Thymus (tissue), 11 donors: Measurements from ENCODE around the gene COMMD9. TPM values are rescaled to one million over a fixed set of nuclear protein-coding genes. Genes with fewer than 3 reads are reported as not detected.

Experiments
- DNase-seq, 9 donors: peaks; one replicate each; pipeline ENCODE4 v3.0.0-alpha.2; 2013; ENCODE audit warnings: low spot score in 9 of 9, low read depth in 6 of 9, missing footprints in 1 of 9
- H3K27ac ChIP-seq, 2 donors: one replicate each; pipeline ENCODE4 v1.5.1; 2013; ENCODE audit warnings: control low read depth in 1 of 2, low read depth in 1 of 2, low read length in 1 of 2, mild to moderate bottlenecking in 1 of 2, moderate library complexity in 1 of 2
- H3K27me3 ChIP-seq, 2 donors: one replicate each; pipeline ENCODE4 v1.5.1; 2013; ENCODE audit warnings: low read length in 1 of 2; ENCODE audit not compliant: control insufficient read depth in 2 of 2, insufficient read depth in 1 of 2
- H3K36me3 ChIP-seq, 2 donors: one replicate each; pipeline ENCODE4 v1.5.1; 2013; ENCODE audit warnings: low read length in 1 of 2, mild to moderate bottlenecking in 1 of 2, moderate library complexity in 1 of 2; ENCODE audit not compliant: control insufficient read depth in 2 of 2, insufficient read depth in 2 of 2
- H3K4me1 ChIP-seq, 2 donors: one replicate each; pipeline ENCODE4 v1.5.1; 2013; ENCODE audit warnings: low read length in 2 of 2; ENCODE audit not compliant: control insufficient read depth in 2 of 2, insufficient read depth in 2 of 2
- H3K4me3 ChIP-seq, 2 donors: one replicate each; pipeline ENCODE4 v1.5.1; 2013; ENCODE audit warnings: low read length in 2 of 2, control low read depth in 1 of 2, mild to moderate bottlenecking in 1 of 2
- H3K9me3 ChIP-seq, 2 donors: one replicate each; pipeline ENCODE4 v1.5.1; 2013; ENCODE audit warnings: low read length in 1 of 2, mild to moderate bottlenecking in 1 of 2; ENCODE audit not compliant: control insufficient read depth in 2 of 2, insufficient read depth in 1 of 2
- WGBS: extraction: QIAGEN DNeasy Blood & Tissue Kit; methylation state at CpG from one replicate; pipeline ENCODE4 v1.1.7; 2013; 5-methylcytosine and 5-hydroxymethylcytosine counted together
- polyA plus RNA-seq: library from polyadenylated mRNA; stranded (reverse); fragments of 200-250 nt; gene quantifications from one replicate; pipeline ENCODE4 v1.2.3, GENCODE V29; 2013
- total RNA-seq: library from RNA; stranded (reverse); fragments of 120-200 nt; gene quantifications from one replicate; pipeline ENCODE4 v1.2.4, GENCODE V29; 2013
- donor health status: healthy.

The COMMD9 gene
- total and polyA plus RNA-seq, 2 donors, result 31.9 to 63.6 TPM

DNA sequence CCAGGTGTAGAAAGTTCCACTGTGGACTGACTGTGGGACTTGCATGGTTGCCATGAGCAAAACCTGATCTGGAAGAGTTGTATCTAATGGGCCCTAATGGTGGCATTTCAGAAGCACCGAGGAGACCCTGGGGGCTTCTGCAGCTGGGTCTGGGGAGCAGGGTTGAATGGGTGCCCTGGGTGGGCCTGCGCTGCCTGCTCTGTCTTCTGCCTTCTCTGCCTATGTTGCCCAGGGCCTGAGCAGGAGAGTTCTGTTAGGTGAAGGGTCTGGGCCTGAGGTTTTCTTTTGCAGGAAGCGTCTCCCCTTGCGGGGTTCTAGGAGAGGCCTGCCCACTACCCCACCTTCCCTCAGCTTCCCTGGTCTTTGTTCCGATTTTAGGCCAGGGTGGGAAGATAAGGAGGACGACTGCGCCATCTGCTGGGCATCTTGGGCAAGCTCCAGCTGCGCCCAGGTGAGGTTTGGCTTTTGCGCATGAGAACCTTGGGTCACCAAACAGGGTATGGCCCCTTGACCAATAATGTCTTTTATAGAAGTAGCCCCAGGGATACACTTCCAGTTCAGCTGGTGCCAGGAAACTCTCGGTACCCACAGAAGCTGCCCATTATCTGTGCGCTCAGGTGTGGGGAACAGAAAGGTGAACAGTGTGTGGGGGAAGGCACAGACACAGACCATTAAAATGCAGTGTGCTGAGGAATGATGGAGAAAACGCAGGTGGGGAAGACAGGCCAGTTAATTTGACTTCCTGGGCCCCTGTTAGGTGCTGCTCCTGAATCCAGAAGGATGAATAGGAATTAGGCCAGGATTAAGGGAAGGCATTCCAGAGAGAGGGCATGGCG is 23.2 kb downstream of the COMMD9 start:
- Histone ChIP-seq H3K27ac (no peak overlapping the region), H3K27me3 (peaks cover 0 to 2% of the 10 kb centered on the region in 2 donors), H3K36me3 (no peaks in the 10 kb centered on the region), H3K4me1 (no peaks in the 10 kb centered on the region), H3K4me3 (no peak overlapping the region), H3K9me3 (no peaks in the 10 kb centered on the region)
- DNase-seq, result peak; percentile 16 to 65 (median 37)
- WGBS, result 39% methylated on average over 13 of the region's 13 CpGs

DNA sequence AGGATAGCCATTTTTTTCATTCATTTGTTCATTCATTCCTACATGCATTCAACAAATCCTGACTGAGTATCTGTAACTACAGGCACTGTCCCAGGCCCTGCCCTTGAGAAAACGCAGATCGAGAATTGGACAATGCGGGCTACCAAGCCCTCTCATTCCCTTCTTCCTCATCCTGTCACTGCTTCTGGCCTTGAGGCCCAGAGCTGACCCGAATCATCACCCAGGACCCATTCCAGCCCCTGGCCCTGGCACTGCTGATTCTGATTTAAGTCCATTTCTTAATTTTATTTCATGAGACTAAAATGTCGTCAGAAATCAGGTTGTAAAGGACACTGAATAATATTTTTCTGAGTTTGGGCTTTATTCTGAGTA is 24.3 kb downstream of the COMMD9 start:
- Histone ChIP-seq H3K4me1 (no peaks in the 10 kb centered on the region), H3K36me3 (no peaks in the 10 kb centered on the region), H3K27me3 (peaks cover 0 to 2% of the 10 kb centered on the region in 2 donors), H3K4me3 (no peak overlapping the region), H3K27ac (no peak overlapping the region), H3K9me3 (no peaks in the 10 kb centered on the region)
- WGBS, result 85% methylated on average over 5 of the region's 5 CpGs
- DNase-seq, result no peak

DNA sequence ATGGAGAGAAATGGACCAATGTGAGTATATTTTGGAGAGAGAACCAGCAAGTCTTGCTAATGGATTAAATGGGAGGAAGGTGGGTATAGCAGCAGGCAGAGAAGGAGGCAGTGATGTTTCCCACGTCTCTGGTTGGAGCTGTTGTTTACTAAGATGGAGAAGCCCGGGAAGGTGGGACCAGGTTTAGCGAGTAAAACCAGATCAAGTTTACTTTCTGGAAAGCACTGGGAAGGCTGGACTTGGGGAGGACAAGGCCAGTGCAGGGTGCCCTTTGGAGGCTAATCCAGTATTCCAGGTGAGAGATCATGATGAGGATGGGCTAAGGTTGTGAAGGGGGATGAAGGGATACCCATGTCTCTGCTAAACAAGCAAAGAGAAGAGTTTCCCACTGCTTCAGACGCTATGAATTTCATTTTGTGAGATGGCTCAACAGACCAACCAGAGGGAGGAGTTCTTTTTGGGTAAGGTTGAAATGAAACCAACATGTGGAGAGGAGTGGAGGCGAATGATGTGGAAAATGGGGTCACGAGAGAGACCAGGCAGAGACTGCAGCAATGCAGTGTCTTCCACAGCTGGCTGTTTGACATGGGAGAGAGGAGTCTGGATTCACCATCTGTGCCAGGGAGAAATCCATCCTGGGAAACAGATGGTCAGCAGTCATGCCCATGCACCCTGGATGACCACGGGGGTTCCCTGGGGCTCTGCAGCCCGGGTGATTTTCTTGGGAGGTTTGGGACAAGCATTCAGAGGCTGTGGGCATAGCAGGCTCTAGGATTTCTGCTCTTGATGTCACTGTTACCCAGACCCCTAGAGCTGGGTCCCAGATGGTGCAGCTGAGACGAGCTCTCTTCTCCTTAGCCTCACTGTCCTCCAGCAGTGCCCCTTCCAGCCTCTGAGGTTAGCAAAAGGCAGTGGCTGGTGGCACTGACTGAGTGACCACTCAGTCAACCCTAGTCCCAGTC is 24.9 kb downstream of the COMMD9 start:
- WGBS, result 78% methylated on average over 9 of the region's 9 CpGs
- H3K9me3 ChIP-seq, result no peaks in the 10 kb centered on the region
- H3K4me3 ChIP-seq, result no peak overlapping the region
- no peaks in the 10 kb centered on the region for H3K4me1 ChIP-seq
- no peak overlapping the region for H3K27ac ChIP-seq
- no peaks in the 10 kb centered on the region for H3K36me3 ChIP-seq
- peaks cover 0 to 2% of the 10 kb centered on the region in 2 donors for H3K27me3 ChIP-seq
- DNase-seq, result no peak

DNA sequence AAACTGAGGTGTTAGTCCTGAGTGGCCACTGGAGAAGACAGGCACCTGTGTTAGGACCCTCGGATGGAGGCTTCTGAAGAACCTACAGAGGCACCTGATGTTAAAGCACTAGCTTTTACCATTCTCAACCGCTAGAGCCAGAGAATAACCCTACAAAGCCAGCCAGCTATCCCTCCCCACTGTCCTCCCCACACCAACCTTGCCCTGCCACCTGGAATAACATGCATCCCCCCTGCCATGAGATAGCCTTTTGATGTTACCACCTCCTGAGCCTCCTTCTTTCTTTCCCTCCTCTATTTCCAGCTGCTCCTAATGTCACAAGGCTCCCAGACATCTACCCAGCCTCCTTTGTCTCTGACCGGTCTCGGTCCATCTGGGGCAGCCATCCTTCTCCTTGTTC is 28.1 kb downstream of the COMMD9 start:
- 95% methylated on average over 4 of the region's 4 CpGs for WGBS
- peaks cover 0 to 12% of the 10 kb centered on the region in 2 donors for H3K27me3 ChIP-seq

DNA sequence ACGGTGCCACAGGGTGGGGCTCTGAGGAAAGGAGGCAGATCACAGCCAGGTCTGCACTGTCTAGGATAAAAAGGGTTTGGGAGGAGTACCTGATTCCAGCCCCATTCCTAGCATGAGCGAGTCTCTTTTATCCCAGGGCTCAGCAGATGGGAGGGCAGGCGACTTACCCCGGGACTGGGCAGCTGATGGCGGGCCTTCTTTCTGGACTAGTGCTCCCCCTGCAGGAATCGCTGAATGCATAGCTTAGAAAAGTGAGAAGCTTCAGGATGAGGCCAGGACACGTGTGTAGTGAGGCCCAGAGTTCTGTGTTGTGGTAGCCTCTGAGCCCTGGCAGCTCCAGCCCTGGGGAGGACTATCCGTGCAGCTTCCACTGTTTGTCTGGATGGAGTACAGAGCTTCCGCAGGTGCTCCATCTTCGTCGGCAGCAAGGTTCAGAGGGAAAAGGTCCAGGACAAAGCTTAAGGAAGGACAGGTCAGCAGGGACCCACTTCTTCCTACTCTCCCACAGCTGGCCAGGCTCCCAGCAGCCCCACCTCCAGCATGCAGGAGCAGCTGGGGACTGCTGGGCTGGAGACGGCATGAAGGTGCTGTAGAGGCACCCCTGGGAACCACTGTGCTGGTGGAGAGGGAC is 30.4 kb downstream of the COMMD9 start:
- WGBS, result 39% methylated on average over 12 of the region's 12 CpGs
- H3K9me3 ChIP-seq, result no peaks in the 10 kb centered on the region
- H3K4me3 ChIP-seq, result no peak overlapping the region
- peaks cover 0 to 13% of the 10 kb centered on the region in 2 donors for H3K27me3 ChIP-seq
- no peaks in the 10 kb centered on the region for H3K4me1 ChIP-seq
- no peak overlapping the region for H3K27ac ChIP-seq
- DNase-seq, result peak in 5 of 9 donors; percentile 7 to 34 (median 18)
- no peaks in the 10 kb centered on the region for H3K36me3 ChIP-seq

More for the DNA sequence above, 28.1 kb downstream of the COMMD9 start:
- Histone ChIP-seq H3K27ac (no peak overlapping the region), H3K4me3 (no peak overlapping the region), H3K36me3 (no peaks in the 10 kb centered on the region), H3K9me3 (no peaks in the 10 kb centered on the region), H3K4me1 (no peaks in the 10 kb centered on the region)
- no peak for DNase-seq

DNA sequence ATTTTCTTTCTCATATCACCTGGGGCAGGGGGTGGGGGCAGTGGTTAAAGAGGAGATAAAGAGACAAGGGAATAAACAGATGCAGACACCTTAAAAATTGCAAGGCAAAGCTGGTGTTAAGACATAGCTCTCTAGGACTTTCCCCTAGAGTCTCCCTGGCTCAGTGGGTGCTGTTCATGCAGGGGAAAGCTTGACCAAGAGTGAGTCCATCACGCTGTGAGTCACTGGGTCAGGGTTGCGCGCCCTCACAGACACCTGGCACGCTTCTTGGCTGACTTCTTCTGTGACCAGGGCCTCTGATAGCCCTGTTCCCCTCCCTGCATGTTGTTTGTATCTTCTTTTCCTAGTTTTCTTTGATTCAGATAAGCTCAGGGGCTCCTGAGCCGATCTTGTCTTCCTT is 31.9 kb downstream of the COMMD9 start:
- Histone ChIP-seq H3K4me1 (no peaks in the 10 kb centered on the region), H3K4me3 (no peak overlapping the region), H3K36me3 (no peaks in the 10 kb centered on the region), H3K27ac (no peak overlapping the region), H3K9me3 (no peaks in the 10 kb centered on the region), H3K27me3 (peaks cover 0 to 15% of the 10 kb centered on the region in 2 donors)
- DNase-seq, result no peak
- 82% methylated on average over 5 of the region's 5 CpGs for WGBS

DNA sequence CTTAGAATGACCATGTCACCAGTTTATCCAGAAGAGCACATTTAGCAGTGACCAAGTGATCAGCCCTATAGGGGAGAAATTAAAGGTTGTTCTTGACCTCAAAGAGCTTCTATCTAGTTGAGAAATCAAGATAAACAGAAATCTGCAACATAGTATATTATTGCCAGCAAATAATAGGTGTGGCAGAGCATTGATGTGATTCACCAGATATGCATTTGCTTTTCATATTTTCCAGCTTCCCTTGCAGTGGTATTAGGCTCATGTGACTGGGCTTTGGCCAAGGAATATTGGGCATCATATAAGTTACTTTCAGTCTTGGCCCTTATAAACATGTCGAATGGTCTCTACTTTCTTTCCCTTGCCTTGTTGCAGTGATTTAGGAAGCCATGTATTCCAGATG is 34.5 kb downstream of the COMMD9 start:
- H3K9me3 ChIP-seq, result no peaks in the 10 kb centered on the region
- no peaks in the 10 kb centered on the region for H3K36me3 ChIP-seq
- no peak for DNase-seq
- no peak overlapping the region for H3K27ac ChIP-seq
- 94% methylated on average over 1 of the region's 1 CpG for WGBS
- H3K4me3 ChIP-seq, result no peak overlapping the region
- peaks cover 0 to 19% of the 10 kb centered on the region in 2 donors for H3K27me3 ChIP-seq
- H3K4me1 ChIP-seq, result no peaks in the 10 kb centered on the region

DNA sequence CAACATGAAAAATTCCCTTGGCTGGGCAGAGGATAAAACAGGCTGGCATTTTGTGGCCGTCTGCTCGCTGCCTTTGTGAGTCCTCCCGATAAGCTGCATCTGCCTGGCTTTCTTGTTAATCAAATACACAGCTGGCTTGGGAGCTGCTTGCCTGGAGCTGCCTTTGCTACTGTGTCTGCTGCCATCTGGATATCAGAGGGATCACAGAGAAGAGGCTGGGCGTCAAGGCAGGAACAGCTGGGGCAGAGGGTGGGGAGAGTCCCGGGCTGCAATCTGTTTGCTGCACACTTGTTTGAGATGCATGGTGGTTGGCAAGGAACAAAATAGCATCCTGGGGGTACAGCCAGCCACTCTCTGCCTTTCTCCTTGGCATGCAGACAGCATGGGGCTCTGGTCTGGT is 36.0 kb downstream of the COMMD9 start:
- H3K9me3 ChIP-seq, result no peaks in the 10 kb centered on the region
- no peaks in the 10 kb centered on the region for H3K4me1 ChIP-seq
- H3K27ac ChIP-seq, result no peak overlapping the region
- H3K36me3 ChIP-seq, result no peaks in the 10 kb centered on the region
- peaks cover 0 to 14% of the 10 kb centered on the region in 2 donors for H3K27me3 ChIP-seq
- WGBS, result 81% methylated on average over 5 of the region's 5 CpGs
- H3K4me3 ChIP-seq, result no peak overlapping the region
- no peak for DNase-seq
